Fibroblast of the aortic adventitia (primary cell): ENCODE measurements around the gene ADAMTSL2. TPM values are rescaled to one million over a fixed set of nuclear protein-coding genes. Genes with fewer than 3 reads are reported as not detected.

ENCODE experiments used
- DNase-seq: peaks from one replicate; pipeline ENCODE4 v3.0.0-alpha.2; 2010; ENCODE audit warnings: low read depth
- H3K4me3 ChIP-seq: 2 replicates; pipeline ENCODE4 v1.5.1; 2011; ENCODE audit warnings: low read depth, mild to moderate bottlenecking, control low read depth, low read length, moderate library complexity
- CTCF ChIP-seq: IDR thresholded peaks from 2 replicates; pipeline ENCODE4 v1.5.1; 2011; ENCODE audit warnings: mild to moderate bottlenecking, low read length, control low read depth, inconsistent platforms; ENCODE audit not compliant: insufficient read depth
- total RNA-seq: library from RNA; depleted of rRNA; stranded (reverse); fragments of >200 nt; gene quantifications from 2 replicates; pipeline ENCODE4 v1.2.3, GENCODE V29; 2012; ENCODE audit warnings: low replicate concordance

Gene ADAMTSL2
- total RNA-seq, 1 donor: not detected

DNA sequence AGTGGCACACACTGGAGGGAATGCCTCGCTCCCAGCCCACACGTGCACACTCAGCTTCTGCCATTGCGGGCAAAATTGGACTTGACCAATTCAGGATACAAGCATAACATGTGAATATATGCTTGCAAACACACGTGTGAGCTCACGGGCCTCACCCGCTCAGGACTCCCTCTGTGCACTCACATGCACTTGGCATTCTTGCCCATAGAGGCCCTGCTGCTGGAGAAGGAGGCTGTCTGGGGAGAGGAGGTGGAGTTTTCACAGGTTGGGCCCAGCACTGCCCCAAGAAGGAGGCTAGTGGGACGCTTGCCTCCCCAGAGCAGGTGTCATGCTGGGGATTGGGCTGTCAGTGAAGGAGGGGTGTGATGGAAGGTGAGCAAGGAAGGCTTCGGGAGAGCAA, 11.4 kb upstream of the ADAMTSL2 start:
- no peak overlapping the region for H3K4me3 ChIP-seq
- TF ChIP-seq CTCF: no peak
- no peak for DNase-seq

DNA sequence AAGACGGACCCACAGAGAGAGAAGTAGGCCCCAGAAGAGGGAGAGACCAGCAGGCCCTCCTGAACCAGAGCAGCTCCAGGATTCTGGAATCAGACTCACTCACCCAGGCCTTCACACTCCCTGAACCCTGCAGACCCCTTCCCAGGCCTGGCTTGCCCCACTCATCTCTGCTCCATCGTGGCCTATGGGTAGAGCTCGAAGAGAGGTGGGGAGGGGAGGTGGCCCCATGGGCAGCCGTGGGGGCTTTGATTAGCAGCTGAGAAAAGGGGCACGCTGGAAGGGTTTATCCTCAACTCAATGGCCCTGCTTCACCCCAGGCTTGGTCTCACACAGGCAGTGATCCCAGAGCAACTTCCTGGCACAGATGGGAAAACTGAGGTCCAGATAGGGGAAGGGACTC, 10.4 kb upstream of the ADAMTSL2 start:
- DNase-seq: no peak
- no peak overlapping the region for H3K4me3 ChIP-seq
- no peak for TF ChIP-seq CTCF

- no peak within 1 kb of the TSS for H3K4me3 ChIP-seq
- TF ChIP-seq CTCF: no peak
- DNase-seq: no peak
These were observed 9.8 kb upstream of the ADAMTSL2 start, which contains the start of gene MYMK for GRCh38 chr9:133524679-133525228. TSS of gene MYMK (minus strand) at chr9:133524959. CDS start at chr9:133524844, 115 bp downstream.

GRCh38 chr9:133525677-133526076, 8.8 kb upstream of the ADAMTSL2 start:
- no peak overlapping the region for H3K4me3 ChIP-seq
- no peak for DNase-seq
- TF ChIP-seq CTCF: no peak

- no peak overlapping the region for H3K4me3 ChIP-seq
- no peak for DNase-seq
- TF ChIP-seq CTCF: no peak
These were observed 7.7 kb upstream of the ADAMTSL2 start for GRCh38 chr9:133526721-133527321.

DNA sequence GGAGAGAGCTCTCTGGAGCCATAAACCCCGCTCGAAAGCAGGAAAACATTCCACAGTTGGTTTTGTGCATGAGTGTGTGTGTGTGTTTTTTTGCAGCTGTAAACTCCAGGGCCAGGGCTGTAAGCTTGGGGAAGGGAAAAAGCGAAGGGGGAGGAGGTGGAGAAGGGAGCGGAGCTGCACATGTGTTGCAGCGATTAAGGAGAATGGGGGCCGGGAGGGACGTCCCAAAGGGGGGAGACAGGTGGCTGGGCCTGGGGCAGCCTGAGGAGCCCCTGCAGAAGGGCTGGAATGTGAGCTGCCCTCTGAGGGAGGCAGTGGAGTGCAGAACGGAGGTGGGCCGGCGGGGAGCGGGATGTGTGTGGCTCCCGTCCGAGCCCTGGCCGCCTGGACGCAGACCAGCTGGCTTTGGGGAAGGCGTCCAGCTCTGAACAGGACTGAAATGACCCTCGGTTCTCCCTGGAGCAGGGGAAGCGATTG, 7.0 kb upstream of the ADAMTSL2 start:
- no peak for TF ChIP-seq CTCF
- H3K4me3 ChIP-seq: no peak overlapping the region
- DNase-seq: peak; percentile 31
